ENCODE measurements around the gene DDX49.

DNA sequence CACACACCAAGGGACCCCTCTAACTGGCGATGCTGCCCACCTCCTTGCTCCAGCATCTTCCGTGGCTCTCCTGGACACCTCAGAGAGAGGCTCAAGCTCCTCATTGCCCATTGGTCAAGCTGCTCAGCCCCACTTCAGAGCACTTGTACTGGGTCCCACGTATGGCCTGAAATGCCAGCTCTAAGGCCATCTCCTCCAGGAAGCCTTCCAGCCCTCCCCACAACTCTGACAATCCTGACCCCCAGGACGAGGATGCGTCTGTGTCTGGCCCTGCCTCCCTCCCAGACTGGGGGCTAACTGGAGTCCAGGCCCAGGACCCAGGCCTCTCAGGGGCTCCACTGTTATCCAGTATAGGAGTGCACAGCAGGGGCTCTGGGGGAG, 29.5 kb downstream of the DDX49 start:
- TF ChIP-seq, protein P1, sequence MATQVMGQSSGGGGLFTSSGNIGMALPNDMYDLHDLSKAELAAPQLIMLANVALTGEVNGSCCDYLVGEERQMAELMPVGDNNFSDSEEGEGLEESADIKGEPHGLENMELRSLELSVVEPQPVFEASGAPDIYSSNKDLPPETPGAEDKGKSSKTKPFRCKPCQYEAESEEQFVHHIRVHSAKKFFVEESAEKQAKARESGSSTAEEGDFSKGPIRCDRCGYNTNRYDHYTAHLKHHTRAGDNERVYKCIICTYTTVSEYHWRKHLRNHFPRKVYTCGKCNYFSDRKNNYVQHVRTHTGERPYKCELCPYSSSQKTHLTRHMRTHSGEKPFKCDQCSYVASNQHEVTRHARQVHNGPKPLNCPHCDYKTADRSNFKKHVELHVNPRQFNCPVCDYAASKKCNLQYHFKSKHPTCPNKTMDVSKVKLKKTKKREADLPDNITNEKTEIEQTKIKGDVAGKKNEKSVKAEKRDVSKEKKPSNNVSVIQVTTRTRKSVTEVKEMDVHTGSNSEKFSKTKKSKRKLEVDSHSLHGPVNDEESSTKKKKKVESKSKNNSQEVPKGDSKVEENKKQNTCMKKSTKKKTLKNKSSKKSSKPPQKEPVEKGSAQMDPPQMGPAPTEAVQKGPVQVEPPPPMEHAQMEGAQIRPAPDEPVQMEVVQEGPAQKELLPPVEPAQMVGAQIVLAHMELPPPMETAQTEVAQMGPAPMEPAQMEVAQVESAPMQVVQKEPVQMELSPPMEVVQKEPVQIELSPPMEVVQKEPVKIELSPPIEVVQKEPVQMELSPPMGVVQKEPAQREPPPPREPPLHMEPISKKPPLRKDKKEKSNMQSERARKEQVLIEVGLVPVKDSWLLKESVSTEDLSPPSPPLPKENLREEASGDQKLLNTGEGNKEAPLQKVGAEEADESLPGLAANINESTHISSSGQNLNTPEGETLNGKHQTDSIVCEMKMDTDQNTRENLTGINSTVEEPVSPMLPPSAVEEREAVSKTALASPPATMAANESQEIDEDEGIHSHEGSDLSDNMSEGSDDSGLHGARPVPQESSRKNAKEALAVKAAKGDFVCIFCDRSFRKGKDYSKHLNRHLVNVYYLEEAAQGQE (IDR thresholded peaks at IDR 0.05; ENCODE audit: insufficient read depth in 1 of 2, low read depth in 2 of 2, low read length in 2 of 2): no peak
- TF ChIP-seq SIN3A (IDR thresholded peaks at IDR 0.05; ENCODE audit: borderline replicate concordance, insufficient read depth, low read length) (no peak), TAF1 (IDR thresholded peaks at IDR 0.05; ENCODE audit: borderline replicate concordance, insufficient read depth, low read length) (no peak), POLR2AphosphoS5 (IDR thresholded peaks at IDR 0.05; ENCODE audit: low read depth, low read length) (no peak), FOXP2 (optimal IDR thresholded peaks at IDR 0.05; ENCODE audit: borderline replicate concordance, extremely low read depth, extremely low read length, insufficient read depth) (no peak)
